ENCODE data around the gene POLR2E.
"Not testable (repeated sequence)": the region's sequence is repeated elsewhere in the genome, so short reads cannot be mapped to it uniquely, and the experiment has no call there.

Gene POLR2E

GRCh38 chr19:1131718-1132551 is 36.8 kb upstream of the POLR2E start:
- DNase-seq (ENCODE audit: low read depth in 1 of 2, low spot score in 1 of 2) = peak; percentile 59 to 89
- peak overlapping the region; percentile 41 for H3K4me3 ChIP-seq (replicated peaks; ENCODE audit: insufficient read depth, low read length)
- H3K27me3 ChIP-seq (ENCODE audit: insufficient read depth, poor library complexity, severe bottlenecking) = no peaks in the 10 kb centered on the region
- TF ChIP-seq POLR2AphosphoS5 (IDR thresholded peaks at IDR 0.05; ENCODE audit: low read depth) (no peak), SPI1 (IDR thresholded peaks at IDR 0.05; ENCODE audit: borderline replicate concordance, low read depth) (peak; percentile 46; the same call in 1 of the 2 replicates), GABPA (IDR thresholded peaks at IDR 0.05; ENCODE audit: low read depth) (peak; percentile 44; the same call in 1 of the 2 replicates), CTCF (IDR thresholded peaks at IDR 0.05; ENCODE audit: insufficient read depth, low read length) (no peak), REST (IDR thresholded peaks at IDR 0.05; ENCODE audit: insufficient replicate concordance, low read depth) (no peak)
- H3K27ac ChIP-seq (replicated peaks) = peak overlapping the region; percentile 73

- peak overlapping the region; percentile 41 for H3K4me3 ChIP-seq (replicated peaks; ENCODE audit: insufficient read depth, low read length)
- H3K27me3 ChIP-seq (ENCODE audit: insufficient read depth, poor library complexity, severe bottlenecking) = no peaks in the 10 kb centered on the region
- TF ChIP-seq CTCF (IDR thresholded peaks at IDR 0.05; ENCODE audit: insufficient read depth, low read length) = no peak
- TF ChIP-seq REST (IDR thresholded peaks at IDR 0.05; ENCODE audit: insufficient replicate concordance, low read depth) = no peak
- TF ChIP-seq GABPA (IDR thresholded peaks at IDR 0.05; ENCODE audit: low read depth) = no peak
- no peak for TF ChIP-seq POLR2AphosphoS5 (IDR thresholded peaks at IDR 0.05; ENCODE audit: low read depth)
- TF ChIP-seq SPI1 (IDR thresholded peaks at IDR 0.05; ENCODE audit: borderline replicate concordance, low read depth) = no peak
- peak overlapping the region; percentile 73 for H3K27ac ChIP-seq (replicated peaks)
- DNase-seq (ENCODE audit: low read depth in 1 of 2, low spot score in 1 of 2) = no peak
These were observed 35.9 kb upstream of the POLR2E start for GRCh38 chr19:1130771-1131717.

GRCh38 chr19:1129535-1129934 is 34.4 kb upstream of the POLR2E start:
- TF ChIP-seq POLR2AphosphoS5 (IDR thresholded peaks at IDR 0.05; ENCODE audit: low read depth) (no peak), CTCF (IDR thresholded peaks at IDR 0.05; ENCODE audit: insufficient read depth, low read length) (no peak), SPI1 (IDR thresholded peaks at IDR 0.05; ENCODE audit: borderline replicate concordance, low read depth) (no peak), REST (IDR thresholded peaks at IDR 0.05; ENCODE audit: insufficient replicate concordance, low read depth) (no peak), GABPA (IDR thresholded peaks at IDR 0.05; ENCODE audit: low read depth) (no peak)
- no peaks in the 10 kb centered on the region for H3K27me3 ChIP-seq (ENCODE audit: insufficient read depth, poor library complexity, severe bottlenecking)
- H3K27ac ChIP-seq (replicated peaks) = no peak overlapping the region
- no peak overlapping the region for H3K4me3 ChIP-seq (replicated peaks; ENCODE audit: insufficient read depth, low read length)
- no peak for DNase-seq (ENCODE audit: low read depth in 1 of 2, low spot score in 1 of 2)

- not testable (repeated sequence) for H3K4me3 ChIP-seq (replicated peaks; ENCODE audit: insufficient read depth, low read length); H3K27me3 ChIP-seq (ENCODE audit: insufficient read depth, poor library complexity, severe bottlenecking); H3K27ac ChIP-seq (replicated peaks); DNase-seq (ENCODE audit: low read depth in 1 of 2, low spot score in 1 of 2)
These were observed 33.9 kb upstream of the POLR2E start for GRCh38 chr19:1129084-1129483.
